SK-N-SH (cell line): ENCODE measurements around the gene CAPN10. TPM values are rescaled to one million over a fixed set of nuclear protein-coding genes. Genes with fewer than 3 reads are reported as not detected.
"Not testable (repeated sequence)": the region's sequence is repeated elsewhere in the genome, so short reads cannot be mapped to it uniquely, and the experiment has no call there.

Source experiments
- CTCF ChIA-PET: fragments of 300-600, 350-600 bp; formaldehyde crosslinking; extraction: SDS; loops from one replicate; lab custom pipeline; 2021; lab: Yijun Ruan, JAX
- POLR2A ChIA-PET: fragments of 350-600 bp; sonication (Branson Sonifier 250); formaldehyde crosslinking; extraction: SDS; loops from one replicate; lab custom pipeline; 2020; ENCODE audit warnings: antibody characterized with exemption, inconsistent platforms; lab: Yijun Ruan, JAX
- DNase-seq: peaks from one replicate; pipeline ENCODE4 v3.0.0; 2012
- H2AFZ ChIP-seq: fragments of 200-600 bp; sonication (generic); 2 replicates; pipeline ENCODE4 v1.8.1; 2016; ENCODE audit warnings: antibody characterized with exemption, mild to moderate bottlenecking, low read depth
- H3F3A ChIP-seq: fragments of 200-600 bp; sonication (generic); replicated peaks from 2 replicates; pipeline ENCODE3; 2016; ENCODE audit warnings: antibody characterized with exemption, mild to moderate bottlenecking; ENCODE audit not compliant: insufficient read depth
- H3K27ac ChIP-seq, 2 experiments: fragments of 200-500 bp in 1 of 2; fragments of 200-600 bp in 1 of 2; sonication (Bioruptor generic) in 1 of 2; sonication (generic), shearing (Covaris generic) in 1 of 2; 2 replicates each; pipeline versions ENCODE4 v1.5.1 to v1.6.1; 2014 to 2016; ENCODE audit warnings: low read depth in 2 of 2, inconsistent platforms in 1 of 2, low read length in 1 of 2, mild to moderate bottlenecking in 1 of 2, mixed read lengths in 1 of 2
- H3K27me3 ChIP-seq: fragments of 200-600 bp; sonication (generic), shearing (Covaris generic); 2 replicates; pipeline ENCODE4 v1.6.1; 2016; ENCODE audit warnings: mixed run types; ENCODE audit not compliant: insufficient read depth
- H3K36me3 ChIP-seq, 2 experiments: fragments of 200-500 bp in 1 of 2; fragments of 200-600 bp in 1 of 2; sonication (Bioruptor generic) in 1 of 2; sonication (generic) in 1 of 2; replicated peaks in 1 of 2; 2 replicates each; pipeline versions ENCODE3 to v1.5.1; 2014 to 2016; ENCODE audit warnings: low read length in 1 of 2, mild to moderate bottlenecking in 1 of 2; ENCODE audit not compliant: insufficient read depth in 2 of 2, control insufficient read depth in 1 of 2
- H3K4me1 ChIP-seq, 2 experiments: fragments of 200-500 bp in 1 of 2; fragments of 200-600 bp in 1 of 2; sonication (Bioruptor generic) in 1 of 2; sonication (generic), shearing (Covaris generic) in 1 of 2; 2 replicates each; pipeline versions ENCODE4 v1.5.1 to v1.6.1; 2014 to 2016; ENCODE audit warnings: low read depth in 1 of 2, low read length in 1 of 2, mixed run types in 1 of 2; ENCODE audit not compliant: insufficient read depth in 2 of 2, control insufficient read depth in 1 of 2
- H3K4me2 ChIP-seq: fragments of 200-600 bp; sonication (generic), shearing (Covaris generic); 2 replicates; pipeline ENCODE4 v1.6.1; 2017; ENCODE audit warnings: mixed run types
- H3K4me3 ChIP-seq, 2 experiments: fragments of 200-500 bp in 1 of 2; fragments of 200-600 bp in 1 of 2; sonication (Bioruptor generic) in 1 of 2; sonication (generic), shearing (Covaris generic) in 1 of 2; 2 replicates each; pipeline versions ENCODE4 v1.5.1 to v1.8.1; 2014 to 2016; ENCODE audit warnings: low read depth in 2 of 2, inconsistent platforms in 1 of 2, low read length in 1 of 2, mild to moderate bottlenecking in 1 of 2, mixed read lengths in 1 of 2, moderate library complexity in 1 of 2
- H3K79me2 ChIP-seq: fragments of 200-600 bp; sonication (generic); 2 replicates; pipeline ENCODE4 v1.8.1; 2017; ENCODE audit warnings: mild to moderate bottlenecking; ENCODE audit not compliant: insufficient read depth
- H3K9ac ChIP-seq: fragments of 200-600 bp; sonication (generic); 2 replicates; pipeline ENCODE4 v1.6.1; 2017; ENCODE audit warnings: mixed run types
- H3K9me2 ChIP-seq: fragments of 200-600 bp; sonication (generic); 2 replicates; pipeline ENCODE4 v1.6.1; 2017; ENCODE audit warnings: mixed run types
- H3K9me3 ChIP-seq: fragments of 200-600 bp; sonication (generic); 2 replicates; pipeline ENCODE4 v1.6.1; 2017; ENCODE audit warnings: mixed run types, mild to moderate bottlenecking, moderate library complexity
- H4K20me1 ChIP-seq: fragments of 200-600 bp; sonication (generic); 2 replicates; pipeline ENCODE4 v1.6.1; 2017; ENCODE audit warnings: mild to moderate bottlenecking, mixed run types; ENCODE audit not compliant: insufficient read depth
- EP300 ChIP-seq, 2 experiments: IDR thresholded peaks; 2 replicates each; pipeline versions ENCODE4 v1.4.0 to v1.6.1; 2012; ENCODE audit warnings: borderline replicate concordance in 1 of 2, low read depth in 1 of 2, low read length in 1 of 2
- GATA2 ChIP-seq: sonication (generic); formaldehyde crosslinking; IDR thresholded peaks from 2 replicates; pipeline ENCODE4 v1.5.0; 2020; ENCODE audit warnings: mild to moderate bottlenecking, missing genetic modification reagents
- POLR2AphosphoS5 ChIP-seq: IDR thresholded peaks from 2 replicates; pipeline ENCODE4 v1.6.1; 2012; ENCODE audit warnings: low read depth, low read length
- RCOR1 ChIP-seq: fragments of 150-350 bp; IDR thresholded peaks from 2 replicates; pipeline ENCODE4 v1.6.1; 2017; ENCODE audit warnings: antibody characterized with exemption, low read length
- RXRA ChIP-seq: IDR thresholded peaks from 2 replicates; pipeline ENCODE4 v1.4.0; 2012; ENCODE audit warnings: low read depth, mild to moderate bottlenecking, borderline replicate concordance
- WGBS: methylation state at CpG from one replicate; pipeline ENCODE4 v1.1.6; 2017; ENCODE audit warnings: low lambda C conversion rate; 5-methylcytosine and 5-hydroxymethylcytosine counted together
- polyA plus RNA-seq, 3 experiments: library from polyadenylated mRNA; depleted of rRNA; stranded (reverse); fragments of >200 nt; gene quantifications; 2 replicates each; pipeline ENCODE4 v1.2.3, GENCODE V29; 2012
- TF ChIP-seq, protein P1 (sequence below): IDR thresholded peaks from 2 replicates; pipeline ENCODE4 v1.4.0; 2012; ENCODE audit warnings: low read depth
- TF ChIP-seq, protein P2 (sequence below): IDR thresholded peaks from 2 replicates; pipeline ENCODE4 v1.4.0; 2012; ENCODE audit warnings: low read depth, borderline replicate concordance
- TF ChIP-seq, protein P3 (sequence below): fragments of 200-600 bp; sonication (generic); IDR thresholded peaks from 2 replicates; pipeline ENCODE4 v1.6.1; 2017; ENCODE audit warnings: antibody characterized with exemption, mild to moderate bottlenecking, moderate library complexity

Gene CAPN10
- polyA plus RNA-seq, 1 of the 3 experiments (the other 2 are of a cell fraction): 24.0 TPM

DNA sequence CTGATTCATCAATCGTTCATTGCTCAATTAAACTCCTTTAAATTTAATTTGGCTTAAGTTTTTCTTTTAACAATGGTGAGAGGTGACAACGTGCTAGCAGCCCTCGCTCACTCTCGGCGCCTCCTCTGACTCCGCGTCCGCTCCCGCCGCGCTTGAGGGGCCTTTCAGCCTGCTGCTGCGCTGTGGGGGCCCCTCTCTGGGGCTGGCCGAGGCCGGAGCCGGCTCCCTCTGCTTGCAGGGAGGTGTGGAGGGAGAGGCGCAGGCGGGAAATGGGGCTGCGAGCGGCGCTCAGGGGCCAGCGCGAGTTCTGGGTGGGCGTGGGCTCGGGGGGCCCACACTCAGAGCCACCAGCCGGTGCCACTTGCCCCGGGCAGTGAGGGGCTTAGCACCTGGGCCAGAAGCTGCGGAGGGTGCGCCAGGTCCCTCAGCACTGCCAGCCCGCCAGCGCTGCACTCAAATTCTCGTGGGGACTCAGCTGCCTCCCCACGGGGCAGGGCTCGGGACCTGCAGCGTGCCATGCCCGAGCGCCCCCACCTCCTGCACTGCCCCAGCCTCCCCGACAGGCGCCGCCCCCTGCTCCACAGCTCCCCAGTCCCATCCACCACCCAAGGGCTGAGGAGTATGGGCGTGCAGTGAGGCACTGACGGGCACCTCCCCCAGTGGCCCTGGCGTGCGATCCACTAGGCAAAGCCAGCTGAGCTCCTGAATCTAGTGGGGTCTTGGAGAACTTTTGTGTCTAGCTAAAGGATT is 48.3 kb upstream of the CAPN10 start:
- Histone ChIP-seq H3K4me3 (no peak overlapping the region), H3K9ac (no peak overlapping the region), H3K36me3 (peaks cover 10 to 13% of the 10 kb centered on the region in 2 experiments), H3K27ac (no peak overlapping the region), H3K27me3 (no peaks in the 10 kb centered on the region), H3K4me2 (no peak overlapping the region), H4K20me1 (no peaks in the 10 kb centered on the region), H3K9me3 (no peaks in the 10 kb centered on the region), H3F3A (no peaks in the 10 kb centered on the region), H3K9me2 (no peaks in the 10 kb centered on the region), H2AFZ (no peak overlapping the region), H3K79me2 (no peaks in the 10 kb centered on the region; the same call in 1 of the 2 replicates), H3K4me1 (no peaks in the 10 kb centered on the region)
- WGBS: 86% methylated on average over 19 of the region's 43 CpGs
- CTCF ChIA-PET: no interaction called here
- POLR2A ChIA-PET: no interaction called here
- TF ChIP-seq, protein P1, sequence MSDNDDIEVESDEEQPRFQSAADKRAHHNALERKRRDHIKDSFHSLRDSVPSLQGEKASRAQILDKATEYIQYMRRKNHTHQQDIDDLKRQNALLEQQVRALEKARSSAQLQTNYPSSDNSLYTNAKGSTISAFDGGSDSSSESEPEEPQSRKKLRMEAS: no peak
- no peak for TF ChIP-seq RXRA
- TF ChIP-seq, protein P2, sequence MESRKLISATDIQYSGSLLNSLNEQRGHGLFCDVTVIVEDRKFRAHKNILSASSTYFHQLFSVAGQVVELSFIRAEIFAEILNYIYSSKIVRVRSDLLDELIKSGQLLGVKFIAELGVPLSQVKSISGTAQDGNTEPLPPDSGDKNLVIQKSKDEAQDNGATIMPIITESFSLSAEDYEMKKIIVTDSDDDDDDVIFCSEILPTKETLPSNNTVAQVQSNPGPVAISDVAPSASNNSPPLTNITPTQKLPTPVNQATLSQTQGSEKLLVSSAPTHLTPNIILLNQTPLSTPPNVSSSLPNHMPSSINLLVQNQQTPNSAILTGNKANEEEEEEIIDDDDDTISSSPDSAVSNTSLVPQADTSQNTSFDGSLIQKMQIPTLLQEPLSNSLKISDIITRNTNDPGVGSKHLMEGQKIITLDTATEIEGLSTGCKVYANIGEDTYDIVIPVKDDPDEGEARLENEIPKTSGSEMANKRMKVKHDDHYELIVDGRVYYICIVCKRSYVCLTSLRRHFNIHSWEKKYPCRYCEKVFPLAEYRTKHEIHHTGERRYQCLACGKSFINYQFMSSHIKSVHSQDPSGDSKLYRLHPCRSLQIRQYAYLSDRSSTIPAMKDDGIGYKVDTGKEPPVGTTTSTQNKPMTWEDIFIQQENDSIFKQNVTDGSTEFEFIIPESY: no peak
- no peak for TF ChIP-seq GATA2
- TF ChIP-seq, protein P3, sequence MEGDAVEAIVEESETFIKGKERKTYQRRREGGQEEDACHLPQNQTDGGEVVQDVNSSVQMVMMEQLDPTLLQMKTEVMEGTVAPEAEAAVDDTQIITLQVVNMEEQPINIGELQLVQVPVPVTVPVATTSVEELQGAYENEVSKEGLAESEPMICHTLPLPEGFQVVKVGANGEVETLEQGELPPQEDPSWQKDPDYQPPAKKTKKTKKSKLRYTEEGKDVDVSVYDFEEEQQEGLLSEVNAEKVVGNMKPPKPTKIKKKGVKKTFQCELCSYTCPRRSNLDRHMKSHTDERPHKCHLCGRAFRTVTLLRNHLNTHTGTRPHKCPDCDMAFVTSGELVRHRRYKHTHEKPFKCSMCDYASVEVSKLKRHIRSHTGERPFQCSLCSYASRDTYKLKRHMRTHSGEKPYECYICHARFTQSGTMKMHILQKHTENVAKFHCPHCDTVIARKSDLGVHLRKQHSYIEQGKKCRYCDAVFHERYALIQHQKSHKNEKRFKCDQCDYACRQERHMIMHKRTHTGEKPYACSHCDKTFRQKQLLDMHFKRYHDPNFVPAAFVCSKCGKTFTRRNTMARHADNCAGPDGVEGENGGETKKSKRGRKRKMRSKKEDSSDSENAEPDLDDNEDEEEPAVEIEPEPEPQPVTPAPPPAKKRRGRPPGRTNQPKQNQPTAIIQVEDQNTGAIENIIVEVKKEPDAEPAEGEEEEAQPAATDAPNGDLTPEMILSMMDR: no peak
- TF ChIP-seq EP300 (IDR thresholded peaks at IDR 0.05; ENCODE audit: borderline replicate concordance in 1 of 2, low read depth in 1 of 2, low read length in 1 of 2): no peak
- TF ChIP-seq POLR2AphosphoS5: no peak
- TF ChIP-seq RCOR1: no peak
- no peak for DNase-seq

DNA sequence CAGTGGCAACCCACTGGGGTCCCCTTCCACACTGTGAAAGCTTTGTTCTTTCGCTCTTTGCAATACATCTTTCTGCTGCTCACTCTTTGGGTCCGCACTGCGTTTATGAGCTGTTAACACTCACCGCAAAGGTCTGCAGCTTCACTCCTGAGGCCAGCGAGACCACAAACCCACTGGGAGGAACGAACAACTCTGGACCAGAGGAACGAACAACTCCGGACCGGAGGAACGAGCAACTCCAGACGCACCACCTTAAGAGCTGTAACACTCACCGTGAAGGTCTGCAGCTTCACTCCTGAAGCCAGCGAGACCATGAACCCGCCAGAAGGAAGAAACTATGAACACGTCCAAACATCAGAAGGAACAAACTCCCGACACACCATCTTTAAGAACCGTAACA is 47.4 kb upstream of the CAPN10 start:
- H3K4me1 ChIP-seq, H3K79me2 ChIP-seq, H2AFZ ChIP-seq, H3K9me2 ChIP-seq, H3K4me2 ChIP-seq, H3F3A ChIP-seq, H3K4me3 ChIP-seq, CTCF ChIA-PET, H3K27ac ChIP-seq, H3K9ac ChIP-seq, H3K9me3 ChIP-seq, H3K27me3 ChIP-seq, POLR2A ChIA-PET, H4K20me1 ChIP-seq, DNase-seq: not testable (repeated sequence)
- H3K36me3 ChIP-seq: peaks cover 7 to 19% of the 10 kb centered on the region in 2 experiments
- 98% methylated on average over 17 of the region's 17 CpGs for WGBS
